ENCODE results near the gene ATP11A.

- TF ChIP-seq, protein P1, sequence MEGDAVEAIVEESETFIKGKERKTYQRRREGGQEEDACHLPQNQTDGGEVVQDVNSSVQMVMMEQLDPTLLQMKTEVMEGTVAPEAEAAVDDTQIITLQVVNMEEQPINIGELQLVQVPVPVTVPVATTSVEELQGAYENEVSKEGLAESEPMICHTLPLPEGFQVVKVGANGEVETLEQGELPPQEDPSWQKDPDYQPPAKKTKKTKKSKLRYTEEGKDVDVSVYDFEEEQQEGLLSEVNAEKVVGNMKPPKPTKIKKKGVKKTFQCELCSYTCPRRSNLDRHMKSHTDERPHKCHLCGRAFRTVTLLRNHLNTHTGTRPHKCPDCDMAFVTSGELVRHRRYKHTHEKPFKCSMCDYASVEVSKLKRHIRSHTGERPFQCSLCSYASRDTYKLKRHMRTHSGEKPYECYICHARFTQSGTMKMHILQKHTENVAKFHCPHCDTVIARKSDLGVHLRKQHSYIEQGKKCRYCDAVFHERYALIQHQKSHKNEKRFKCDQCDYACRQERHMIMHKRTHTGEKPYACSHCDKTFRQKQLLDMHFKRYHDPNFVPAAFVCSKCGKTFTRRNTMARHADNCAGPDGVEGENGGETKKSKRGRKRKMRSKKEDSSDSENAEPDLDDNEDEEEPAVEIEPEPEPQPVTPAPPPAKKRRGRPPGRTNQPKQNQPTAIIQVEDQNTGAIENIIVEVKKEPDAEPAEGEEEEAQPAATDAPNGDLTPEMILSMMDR (IDR thresholded peaks at IDR 0.05), result no peak
- no peak for TF ChIP-seq POLR2A (IDR thresholded peaks at IDR 0.05)
Measured at GRCh38 chr13:112849500-112849899, 159.7 kb downstream of the ATP11A start.
